Osteocyte (in vitro differentiated cells): ENCODE results near the gene MAP4K3. TPM values are rescaled to one million over a fixed set of nuclear protein-coding genes. Genes with fewer than 3 reads are reported as not detected.
"Not testable (repeated sequence)": the region's sequence is repeated elsewhere in the genome, so short reads cannot be mapped to it uniquely, and the experiment has no call there.

Experiments used
- DNase-seq: peaks from one replicate; pipeline ENCODE4 v3.0.0; 2021; ENCODE audit warnings: mixed read lengths; ENCODE audit not compliant: unreplicated experiment; ENCODE audit errors: extremely low spot score
- H3K27ac Mint-ChIP-seq: one replicate; pipeline ENCODE4 v1.8.0; 2021; ENCODE audit warnings: mild to moderate bottlenecking, mixed read lengths; ENCODE audit not compliant: unreplicated experiment
- H3K27me3 Mint-ChIP-seq: one replicate; pipeline ENCODE4 v1.8.0; 2021; ENCODE audit warnings: mixed read lengths; ENCODE audit not compliant: unreplicated experiment
- H3K36me3 Mint-ChIP-seq: one replicate; pipeline ENCODE4 v1.8.0; 2021; ENCODE audit warnings: mixed read lengths; ENCODE audit not compliant: unreplicated experiment
- H3K4me1 Mint-ChIP-seq: one replicate; pipeline ENCODE4 v1.8.0; 2021; ENCODE audit warnings: mixed read lengths; ENCODE audit not compliant: unreplicated experiment
- H3K4me3 Mint-ChIP-seq: one replicate; pipeline ENCODE4 v1.8.0; 2021; ENCODE audit warnings: mild to moderate bottlenecking, moderate library complexity, mixed read lengths; ENCODE audit not compliant: unreplicated experiment
- H3K9me3 Mint-ChIP-seq: one replicate; pipeline ENCODE4 v1.8.0; 2021; ENCODE audit warnings: mixed read lengths; ENCODE audit not compliant: unreplicated experiment
- total RNA-seq: library from RNA; stranded (reverse); gene quantifications from 2 replicates; pipeline ENCODE4 v1.2.1, GENCODE V29; 2021
- TF ChIP-seq, protein P1 (sequence below): fragments of 200-600 bp; sonication (generic); IDR thresholded peaks from 2 replicates; pipeline ENCODE4 v1.5.0; 2021; ENCODE audit warnings: antibody characterized with exemption, mild to moderate bottlenecking, moderate library complexity

Gene MAP4K3
- total RNA-seq, 1 donor from 2014 or later: 35.0 TPM

DNA sequence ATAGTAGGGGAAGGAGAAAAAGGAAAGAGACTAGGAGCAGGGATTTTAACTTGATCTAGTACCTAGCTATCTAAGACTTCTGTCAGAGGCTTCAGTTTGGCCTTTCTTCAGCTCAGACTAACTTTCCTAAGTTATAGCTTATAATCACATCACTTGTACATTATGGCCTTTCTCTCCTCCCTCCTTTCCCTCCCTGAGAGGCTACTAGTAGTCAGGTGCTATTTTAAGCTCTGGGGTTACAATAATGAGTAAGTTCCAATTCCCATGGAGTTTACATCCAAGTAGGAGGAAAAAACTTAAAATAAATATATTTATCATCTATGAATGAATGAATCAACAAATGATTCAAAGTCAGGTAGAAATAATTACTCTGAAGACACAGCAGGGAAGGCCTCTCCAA lies 102.6 kb downstream of the MAP4K3 start:
- no peak for DNase-seq
- TF ChIP-seq, protein P1, sequence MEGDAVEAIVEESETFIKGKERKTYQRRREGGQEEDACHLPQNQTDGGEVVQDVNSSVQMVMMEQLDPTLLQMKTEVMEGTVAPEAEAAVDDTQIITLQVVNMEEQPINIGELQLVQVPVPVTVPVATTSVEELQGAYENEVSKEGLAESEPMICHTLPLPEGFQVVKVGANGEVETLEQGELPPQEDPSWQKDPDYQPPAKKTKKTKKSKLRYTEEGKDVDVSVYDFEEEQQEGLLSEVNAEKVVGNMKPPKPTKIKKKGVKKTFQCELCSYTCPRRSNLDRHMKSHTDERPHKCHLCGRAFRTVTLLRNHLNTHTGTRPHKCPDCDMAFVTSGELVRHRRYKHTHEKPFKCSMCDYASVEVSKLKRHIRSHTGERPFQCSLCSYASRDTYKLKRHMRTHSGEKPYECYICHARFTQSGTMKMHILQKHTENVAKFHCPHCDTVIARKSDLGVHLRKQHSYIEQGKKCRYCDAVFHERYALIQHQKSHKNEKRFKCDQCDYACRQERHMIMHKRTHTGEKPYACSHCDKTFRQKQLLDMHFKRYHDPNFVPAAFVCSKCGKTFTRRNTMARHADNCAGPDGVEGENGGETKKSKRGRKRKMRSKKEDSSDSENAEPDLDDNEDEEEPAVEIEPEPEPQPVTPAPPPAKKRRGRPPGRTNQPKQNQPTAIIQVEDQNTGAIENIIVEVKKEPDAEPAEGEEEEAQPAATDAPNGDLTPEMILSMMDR: no peak
- Mint-ChIP-seq H3K9me3 (no peaks in the 10 kb centered on the region), H3K27ac (no peak overlapping the region), H3K36me3 (peaks cover 25% of the 10 kb centered on the region), H3K27me3 (no peaks in the 10 kb centered on the region), H3K4me3 (no peak overlapping the region), H3K4me1 (no peaks in the 10 kb centered on the region)

DNA sequence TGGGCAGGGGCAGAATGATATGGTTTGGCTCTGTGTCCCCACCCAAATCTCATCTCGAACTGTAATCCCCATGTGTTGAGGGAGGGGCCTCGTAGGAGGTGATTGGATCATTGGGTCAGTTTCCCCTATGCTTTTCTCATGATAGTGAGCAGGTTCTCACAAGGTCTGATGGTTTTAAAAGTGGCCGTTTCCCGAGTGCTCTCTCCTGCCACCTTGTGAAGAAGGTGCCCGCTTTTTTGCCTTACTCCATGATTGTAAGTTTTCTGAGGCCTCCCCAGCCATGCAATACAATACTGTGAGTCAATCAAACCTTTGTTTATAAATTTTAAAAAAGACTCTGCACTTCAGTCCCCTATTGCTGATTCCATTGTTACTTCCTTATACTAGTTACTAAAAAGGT lies 110.4 kb downstream of the MAP4K3 start:
- no peaks in the 10 kb centered on the region for H3K9me3 Mint-ChIP-seq
- DNase-seq: no peak
- H3K27ac Mint-ChIP-seq: no peak overlapping the region
- TF ChIP-seq, protein P1: no peak
- H3K27me3 Mint-ChIP-seq: no peaks in the 10 kb centered on the region
- H3K4me3 Mint-ChIP-seq: no peak overlapping the region
- H3K4me1 Mint-ChIP-seq: no peaks in the 10 kb centered on the region
- H3K36me3 Mint-ChIP-seq: peaks cover 44% of the 10 kb centered on the region

DNA sequence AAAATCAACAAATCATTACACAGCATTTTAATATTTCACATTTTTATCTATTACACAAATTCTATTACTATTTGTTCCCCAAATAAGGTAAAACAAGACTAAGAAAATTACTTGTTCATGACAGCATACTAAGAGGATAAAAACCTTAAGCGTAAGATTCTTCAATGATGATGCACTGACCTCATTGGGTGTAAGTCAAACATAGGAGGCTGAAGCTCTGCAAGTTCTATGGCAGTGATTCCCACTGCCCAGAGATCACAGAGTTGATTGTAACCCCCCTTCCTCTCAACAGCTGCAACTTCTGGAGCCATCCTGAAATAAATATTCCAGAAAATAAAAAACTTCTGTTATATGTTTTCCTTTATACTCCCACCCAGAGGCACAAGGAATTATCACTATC lies 111.1 kb downstream of the MAP4K3 start:
- Mint-ChIP-seq H3K36me3 (peaks cover 40% of the 10 kb centered on the region), H3K9me3 (no peaks in the 10 kb centered on the region), H3K4me1 (no peaks in the 10 kb centered on the region), H3K27me3 (no peaks in the 10 kb centered on the region), H3K27ac (no peak overlapping the region), H3K4me3 (no peak overlapping the region)
- TF ChIP-seq, protein P1: no peak
- no peak for DNase-seq

DNA sequence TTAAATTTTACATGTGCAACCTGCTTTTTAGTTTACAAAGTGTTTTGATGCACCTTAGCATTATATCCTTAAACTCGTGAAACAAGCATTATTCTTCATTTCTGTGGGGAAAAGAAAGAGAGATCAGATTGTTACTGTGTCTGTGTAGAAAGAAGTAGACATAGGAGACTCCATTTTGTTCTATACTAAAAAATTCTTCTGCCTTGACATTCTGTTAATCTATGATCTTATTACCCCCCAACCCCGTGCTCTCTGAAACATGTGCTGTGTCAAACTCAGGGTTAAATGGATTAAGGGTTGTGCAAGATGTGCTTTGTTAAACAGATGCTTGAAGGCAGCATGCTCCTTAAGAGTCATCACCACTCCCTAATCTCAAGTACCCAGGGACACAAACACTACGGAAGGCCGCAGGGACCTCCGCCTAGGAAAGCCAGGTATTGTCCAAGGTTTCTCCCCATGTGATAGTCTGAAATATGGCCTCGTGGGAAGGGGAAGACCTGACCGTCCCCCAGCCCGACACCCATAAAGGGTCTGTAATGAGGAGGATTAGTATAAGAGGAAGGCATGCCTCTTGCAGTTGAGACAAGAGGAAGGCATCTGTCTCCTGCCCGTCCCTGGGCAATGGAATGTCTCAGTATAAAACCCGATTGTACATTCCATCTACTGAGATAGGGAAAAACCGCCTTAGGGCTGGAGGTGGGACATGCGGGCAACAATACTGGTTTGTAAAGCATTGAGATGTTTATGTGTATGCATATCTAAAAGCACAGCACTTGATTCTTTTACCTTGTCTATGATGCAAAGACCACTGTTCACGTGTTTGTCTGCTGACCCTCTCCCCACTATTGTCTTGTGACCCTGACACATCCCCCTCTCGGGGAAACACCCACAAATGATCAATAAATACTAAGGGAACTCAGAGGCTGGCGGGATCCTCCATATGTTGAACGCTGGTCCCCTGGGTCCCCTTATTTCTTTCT lies 115.7 kb downstream of the MAP4K3 start:
- not testable (repeated sequence) for H3K27me3 Mint-ChIP-seq, H3K9me3 Mint-ChIP-seq, H3K4me1 Mint-ChIP-seq, DNase-seq, H3K27ac Mint-ChIP-seq, H3K4me3 Mint-ChIP-seq
- peaks cover 15% of the 10 kb centered on the region for H3K36me3 Mint-ChIP-seq

DNA sequence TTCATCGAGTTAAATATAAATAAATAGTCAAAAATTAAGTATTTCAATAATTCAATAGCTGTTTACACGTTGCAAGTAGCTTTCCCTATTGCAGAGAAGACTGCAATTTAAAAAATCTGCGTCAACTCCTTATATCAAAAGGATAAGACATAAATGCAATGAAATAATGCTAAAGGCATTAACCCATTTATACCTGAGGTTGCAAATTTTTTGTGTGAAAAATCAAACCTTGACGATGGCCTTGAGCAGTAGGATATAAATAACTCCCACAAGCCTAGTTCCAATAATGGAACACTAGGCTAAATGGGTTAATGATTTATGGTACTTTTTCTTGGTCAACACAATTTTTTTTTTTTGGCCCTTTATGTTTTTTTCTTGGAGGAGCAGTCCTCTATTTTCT lies 116.9 kb downstream of the MAP4K3 start:
- Mint-ChIP-seq H3K27ac (no peak overlapping the region), H3K36me3 (peaks cover 13% of the 10 kb centered on the region), H3K4me1 (no peaks in the 10 kb centered on the region), H3K9me3 (no peaks in the 10 kb centered on the region), H3K4me3 (no peak overlapping the region), H3K27me3 (no peaks in the 10 kb centered on the region)
- TF ChIP-seq, protein P1: no peak
- no peak for DNase-seq
